T-helper 17 cell (primary cell): Measurements from ENCODE around the gene USP48. TPM values are rescaled to one million over a fixed set of nuclear protein-coding genes. Genes with fewer than 3 reads are reported as not detected.
A peak's percentile ranks its signal among the peaks of the same experiment; 100 is the strongest.

Source experiments
- ATAC-seq: fragments of 150-1000 bp; cut with Tn5 transposase; 2 replicates; pipeline ENCODE4 v1.10.0; 2021; ENCODE audit warnings: mild to moderate bottlenecking, moderate library complexity
- DNase-seq, 3 donors: peaks; one replicate each; pipeline versions ENCODE4 v3.0.0 to v3.0.0-alpha.2; 2020 to 2021
- H3K9me3 ChIP-seq: one replicate; pipeline ENCODE4 v1.7.0; 2013; ENCODE audit warnings: low read length, mild to moderate bottlenecking; ENCODE audit not compliant: control insufficient read depth, poor library complexity, severe bottlenecking
- H3K27ac Mint-ChIP-seq: one replicate; pipeline ENCODE4 v1.8.0; 2022; ENCODE audit warnings: mild to moderate bottlenecking, moderate library complexity, mixed read lengths
- H3K27me3 Mint-ChIP-seq: one replicate; pipeline ENCODE4 v1.8.0; 2022; ENCODE audit warnings: mixed read lengths
- H3K36me3 Mint-ChIP-seq: one replicate; pipeline ENCODE4 v1.8.0; 2022; ENCODE audit warnings: low read depth, mixed read lengths
- H3K4me1 Mint-ChIP-seq: one replicate; pipeline ENCODE4 v1.8.0; 2022; ENCODE audit warnings: mild to moderate bottlenecking, mixed read lengths
- H3K4me3 Mint-ChIP-seq: one replicate; pipeline ENCODE4 v1.8.0; 2022; ENCODE audit warnings: mild to moderate bottlenecking, moderate library complexity, mixed read lengths
- total RNA-seq, 4 donors: library from RNA in 2 of 4; stranded (reverse) in 2 of 4; gene quantifications; one replicate each; pipeline ENCODE4 v1.2.3 and lab custom pipeline; 2022 to 2026

The USP48 gene
- total RNA-seq, 2 donors from 2014 or later = 84.3 to 93.3 TPM

GRCh38 chr1:21823206-21823979 lies 40.4 kb upstream of the USP48 start:
- H3K27ac Mint-ChIP-seq = no peak overlapping the region
- peaks cover 2% of the 10 kb centered on the region for H3K4me1 Mint-ChIP-seq
- H3K4me3 Mint-ChIP-seq = no peak overlapping the region
- no peaks in the 10 kb centered on the region for H3K36me3 Mint-ChIP-seq
- peaks cover 10% of the 10 kb centered on the region for H3K27me3 Mint-ChIP-seq
- DNase-seq (no peak), ATAC-seq (no peak)
- H3K9me3 ChIP-seq = no peaks in the 10 kb centered on the region

GRCh38 chr1:21822349-21822748 lies 39.4 kb upstream of the USP48 start:
- H3K9me3 ChIP-seq = no peaks in the 10 kb centered on the region
- no peak for DNase-seq
- peaks cover 2% of the 10 kb centered on the region for H3K4me1 Mint-ChIP-seq
- H3K27me3 Mint-ChIP-seq = peaks cover 10% of the 10 kb centered on the region
- H3K36me3 Mint-ChIP-seq = no peaks in the 10 kb centered on the region
- H3K4me3 Mint-ChIP-seq = no peak overlapping the region
- H3K27ac Mint-ChIP-seq = no peak overlapping the region
- no peak for ATAC-seq

- no peaks in the 10 kb centered on the region for H3K9me3 ChIP-seq
- ATAC-seq (no peak), DNase-seq (no peak)
- Mint-ChIP-seq H3K27me3 (peaks cover 10% of the 10 kb centered on the region), H3K36me3 (no peaks in the 10 kb centered on the region), H3K27ac (no peak overlapping the region), H3K4me3 (no peak overlapping the region), H3K4me1 (peaks cover 6% of the 10 kb centered on the region)
These were observed 38.6 kb upstream of the USP48 start for GRCh38 chr1:21821385-21822019.

- Mint-ChIP-seq H3K27ac (no peak overlapping the region), H3K4me3 (no peak overlapping the region), H3K36me3 (no peaks in the 10 kb centered on the region), H3K27me3 (peaks cover 10% of the 10 kb centered on the region), H3K4me1 (peaks cover 6% of the 10 kb centered on the region)
- DNase-seq = no peak
- no peak for ATAC-seq
- no peaks in the 10 kb centered on the region for H3K9me3 ChIP-seq
These were observed 37.8 kb upstream of the USP48 start for GRCh38 chr1:21820597-21821232.

GRCh38 chr1:21818656-21819055 lies 35.7 kb upstream of the USP48 start:
- Mint-ChIP-seq H3K4me1 (peaks cover 10% of the 10 kb centered on the region), H3K27ac (no peak overlapping the region), H3K4me3 (no peak overlapping the region), H3K36me3 (peaks cover 2% of the 10 kb centered on the region), H3K27me3 (peaks cover 10% of the 10 kb centered on the region)
- peak; percentile 58 for ATAC-seq
- DNase-seq = no peak
- H3K9me3 ChIP-seq = no peaks in the 10 kb centered on the region

- Mint-ChIP-seq H3K4me1 (peaks cover 10% of the 10 kb centered on the region), H3K4me3 (no peak overlapping the region)
These were observed 33.8 kb upstream of the USP48 start for GRCh38 chr1:21816602-21817302.

GRCh38 chr1:21815724-21816321 lies 32.9 kb upstream of the USP48 start:
- peak; percentile 33 for ATAC-seq
- Mint-ChIP-seq H3K4me3 (no peak overlapping the region), H3K4me1 (peaks cover 10% of the 10 kb centered on the region)

More at GRCh38 chr1:21816602-21817302, 33.8 kb upstream of the USP48 start:
- no peak for ATAC-seq
- DNase-seq = no peak
- Mint-ChIP-seq H3K27ac (no peak overlapping the region), H3K36me3 (peaks cover 4% of the 10 kb centered on the region), H3K27me3 (peaks cover 24% of the 10 kb centered on the region)
- no peaks in the 10 kb centered on the region for H3K9me3 ChIP-seq

GRCh38 chr1:21814981-21815582 lies 32.1 kb upstream of the USP48 start:
- Mint-ChIP-seq H3K4me3 (peak overlapping the region; percentile 49), H3K4me1 (peaks cover 10% of the 10 kb centered on the region), H3K27ac (no peak overlapping the region), H3K36me3 (peaks cover 4% of the 10 kb centered on the region), H3K27me3 (peaks cover 28% of the 10 kb centered on the region)
- H3K9me3 ChIP-seq = no peaks in the 10 kb centered on the region
- DNase-seq (no peak), ATAC-seq (no peak)

More at GRCh38 chr1:21815724-21816321, 32.9 kb upstream of the USP48 start:
- H3K9me3 ChIP-seq = no peaks in the 10 kb centered on the region
- Mint-ChIP-seq H3K36me3 (peaks cover 4% of the 10 kb centered on the region), H3K27me3 (peaks cover 28% of the 10 kb centered on the region), H3K27ac (no peak overlapping the region)
- no peak for DNase-seq

GRCh38 chr1:21814241-21814918 lies 31.4 kb upstream of the USP48 start:
- H3K36me3 Mint-ChIP-seq = peaks cover 4% of the 10 kb centered on the region
- DNase-seq (peak in 1 of 3 donors; percentile 18), ATAC-seq (peak; percentile 81)
- H3K4me3 Mint-ChIP-seq = peak overlapping the region; percentile 49
- H3K9me3 ChIP-seq = no peaks in the 10 kb centered on the region
- no peak overlapping the region for H3K27ac Mint-ChIP-seq
- H3K27me3 Mint-ChIP-seq = peaks cover 28% of the 10 kb centered on the region
- peaks cover 10% of the 10 kb centered on the region for H3K4me1 Mint-ChIP-seq

GRCh38 chr1:21813542-21813941 lies 30.6 kb upstream of the USP48 start:
- Mint-ChIP-seq H3K4me3 (no peak overlapping the region), H3K4me1 (peaks cover 8% of the 10 kb centered on the region), H3K36me3 (peaks cover 4% of the 10 kb centered on the region), H3K27ac (no peak overlapping the region), H3K27me3 (peaks cover 28% of the 10 kb centered on the region)
- DNase-seq (no peak), ATAC-seq (no peak)
- H3K9me3 ChIP-seq = no peaks in the 10 kb centered on the region

- H3K9me3 ChIP-seq = no peaks in the 10 kb centered on the region
- Mint-ChIP-seq H3K36me3 (peaks cover 4% of the 10 kb centered on the region), H3K27me3 (peaks cover 33% of the 10 kb centered on the region), H3K27ac (no peak within 1 kb of the TSS), H3K4me1 (peaks cover 6% of the 10 kb centered on the region), H3K4me3 (no peak within 1 kb of the TSS)
- DNase-seq (no peak), ATAC-seq (no peak)
These were observed 28.9 kb upstream of the USP48 start, which contains the start of gene LDLRAD2 for GRCh38 chr1:21811875-21812305. TSS of gene LDLRAD2 (plus strand) at chr1:21812265. CDS start at chr1:21812452, 187 bp downstream.

GRCh38 chr1:21804536-21804935 lies 21.6 kb upstream of the USP48 start:
- H3K27me3 Mint-ChIP-seq = peaks cover 24% of the 10 kb centered on the region
- ATAC-seq (no peak), DNase-seq (no peak)
- H3K9me3 ChIP-seq = no peaks in the 10 kb centered on the region
- H3K4me3 Mint-ChIP-seq = no peak overlapping the region
- H3K36me3 Mint-ChIP-seq = peaks cover 3% of the 10 kb centered on the region
- no peak overlapping the region for H3K27ac Mint-ChIP-seq
- H3K4me1 Mint-ChIP-seq = no peaks in the 10 kb centered on the region
